ENCODE measurements around the gene KCNC1.

The KCNC1 gene

DNA sequence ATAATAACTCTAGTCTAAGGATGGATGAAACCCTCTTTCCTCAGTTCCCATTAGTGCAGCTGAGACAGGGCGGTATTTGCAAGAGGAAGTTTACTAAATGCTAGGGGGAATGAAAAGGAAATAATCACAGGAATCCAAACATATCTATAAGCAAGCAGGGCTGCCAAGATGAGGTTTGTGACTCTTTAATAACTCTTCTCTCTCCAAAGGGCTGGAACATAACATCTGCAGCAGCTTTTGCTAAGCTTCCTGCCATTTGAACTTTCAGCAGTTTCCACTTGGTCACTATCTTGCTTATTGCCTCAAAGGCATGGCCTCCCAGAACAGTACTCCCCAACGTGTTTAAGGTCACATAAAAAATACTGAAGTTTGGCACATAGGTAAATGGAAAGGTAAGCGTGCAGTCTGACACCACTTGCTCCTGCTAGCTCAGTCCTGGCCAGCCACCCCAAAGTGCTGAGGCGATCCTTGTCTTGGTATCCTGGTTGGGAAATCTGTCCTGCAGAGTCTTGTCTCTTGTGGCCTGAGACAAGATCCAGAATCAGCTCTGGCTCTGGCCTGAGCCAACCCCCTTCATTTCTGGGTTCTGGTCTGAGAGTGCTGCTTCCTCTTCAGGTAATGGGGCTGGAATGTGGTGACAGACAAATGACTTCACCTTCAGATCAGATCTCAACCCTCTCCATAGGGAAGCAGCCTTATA is 81.8 kb downstream of the KCNC1 start:
- no peak for DNase-seq (ENCODE audit: low read depth in 2 of 2)

DNA sequence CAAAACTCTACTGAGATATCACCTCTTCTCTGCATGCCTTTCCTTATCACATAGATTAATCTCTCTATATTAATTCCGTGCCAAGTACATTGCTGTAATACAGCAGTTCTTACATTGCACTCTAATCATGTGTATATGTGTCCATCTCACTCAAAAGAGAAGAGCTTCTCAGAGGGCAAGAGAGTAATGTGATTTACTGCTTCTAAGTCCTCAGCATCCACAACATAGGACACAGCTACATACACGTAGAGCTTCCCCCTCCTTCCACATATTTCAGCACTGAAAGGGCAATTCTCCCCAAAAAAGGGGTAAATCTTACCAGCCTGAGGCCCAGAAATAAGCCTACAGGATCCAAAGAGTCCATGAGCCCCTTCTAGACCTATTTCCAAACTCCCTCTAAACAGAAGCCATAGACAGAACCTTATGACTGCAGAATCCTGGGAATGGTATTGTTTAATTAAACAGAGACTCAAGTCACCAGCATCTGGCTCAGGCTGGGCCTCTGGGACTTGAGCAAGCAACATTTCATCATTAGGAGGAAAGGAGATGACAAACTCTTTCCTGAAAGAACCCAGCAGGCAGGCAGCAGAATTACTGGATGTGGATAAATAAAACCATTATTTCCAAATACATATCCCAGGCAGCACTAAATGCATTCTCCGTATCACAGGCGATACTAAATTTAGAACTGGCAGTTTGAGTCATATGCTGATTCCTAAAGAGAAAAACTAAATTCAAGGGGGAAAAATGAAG is 87.2 kb downstream of the KCNC1 start:
- DNase-seq (ENCODE audit: low read depth in 2 of 2), result no peak

DNA sequence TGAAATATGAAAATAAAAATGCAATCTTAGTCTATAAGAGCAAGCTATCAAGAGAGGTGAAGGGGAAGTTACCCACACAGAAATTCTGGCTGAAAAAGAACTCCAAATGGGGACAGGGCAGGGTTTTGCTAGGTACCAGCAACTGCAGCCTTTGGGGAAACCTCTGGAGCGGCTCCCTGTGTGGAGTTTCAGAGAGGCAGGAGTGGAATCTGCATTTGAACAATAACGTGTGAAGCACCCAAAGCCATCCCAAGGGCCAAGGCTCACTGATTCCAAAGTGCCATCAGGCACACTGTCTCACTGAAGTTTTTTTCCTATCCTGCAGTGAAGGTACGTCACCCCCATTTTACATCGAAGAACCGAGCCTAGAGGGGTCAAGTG is 87.8 kb downstream of the KCNC1 start:
- DNase-seq (ENCODE audit: low read depth in 2 of 2), result no peak

DNA sequence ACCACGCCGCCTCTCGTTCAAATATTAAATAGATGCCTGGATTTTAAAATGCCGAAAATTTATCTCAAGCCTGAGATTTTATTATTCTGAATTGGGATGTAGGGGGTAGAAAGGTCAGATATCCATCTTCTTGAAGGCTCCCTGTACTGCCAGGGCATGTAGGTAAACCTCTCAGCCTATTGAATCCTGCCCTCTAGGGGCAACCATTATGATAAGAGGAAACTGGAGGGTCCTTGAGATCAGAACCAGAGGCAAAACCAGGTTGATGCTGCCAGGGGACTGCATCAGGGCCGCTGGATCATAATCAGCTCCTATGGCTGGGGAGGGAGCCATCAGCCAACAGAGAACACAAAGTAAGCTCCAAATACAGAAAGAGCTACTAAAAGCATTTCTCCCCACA is 92.4 kb downstream of the KCNC1 start:
- no peak for DNase-seq (ENCODE audit: low read depth in 2 of 2)

DNA sequence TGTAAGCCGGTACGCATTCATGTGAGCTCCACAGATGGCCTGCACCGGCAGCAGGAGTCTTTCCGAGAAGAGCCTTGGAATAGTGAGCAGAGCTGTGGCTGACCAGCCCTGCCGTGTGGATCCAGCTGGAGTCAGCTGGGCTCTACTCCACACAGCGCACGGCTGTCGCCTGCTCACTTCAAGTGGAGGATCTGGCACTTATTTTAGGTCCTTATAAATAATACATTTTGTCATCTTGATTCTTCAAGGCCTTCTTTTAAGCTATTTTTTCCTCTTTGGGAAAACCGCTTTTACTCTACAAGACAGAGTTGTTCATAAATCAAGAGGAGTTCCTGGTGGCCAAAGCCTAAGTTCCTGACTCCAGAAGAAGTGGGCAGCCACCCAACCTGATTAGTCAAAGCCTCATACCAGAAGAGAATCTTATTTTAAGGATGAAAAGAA is 93.8 kb downstream of the KCNC1 start:
- no peak for DNase-seq (ENCODE audit: low read depth in 2 of 2)

DNA sequence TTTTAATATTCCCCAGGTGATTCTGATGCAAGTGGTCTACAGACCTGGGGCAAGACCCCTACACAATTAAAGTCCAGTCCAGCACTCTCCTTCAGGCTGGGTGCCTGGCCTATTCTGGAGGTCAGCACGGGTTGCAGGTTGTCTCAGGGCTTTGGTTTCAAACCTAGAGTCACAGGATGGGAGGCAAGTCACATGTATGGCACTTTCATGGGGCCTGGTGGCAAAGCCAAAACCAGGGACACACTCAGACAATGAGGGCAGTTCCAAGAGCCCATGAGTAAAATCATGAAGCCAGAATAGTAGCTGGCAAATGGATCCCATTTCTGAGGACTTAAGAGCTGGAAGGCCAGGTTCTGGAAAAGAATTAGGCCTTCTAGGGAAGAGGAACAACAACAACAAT is 96.6 kb downstream of the KCNC1 start:
- no peak for DNase-seq (ENCODE audit: low read depth in 2 of 2)

DNA sequence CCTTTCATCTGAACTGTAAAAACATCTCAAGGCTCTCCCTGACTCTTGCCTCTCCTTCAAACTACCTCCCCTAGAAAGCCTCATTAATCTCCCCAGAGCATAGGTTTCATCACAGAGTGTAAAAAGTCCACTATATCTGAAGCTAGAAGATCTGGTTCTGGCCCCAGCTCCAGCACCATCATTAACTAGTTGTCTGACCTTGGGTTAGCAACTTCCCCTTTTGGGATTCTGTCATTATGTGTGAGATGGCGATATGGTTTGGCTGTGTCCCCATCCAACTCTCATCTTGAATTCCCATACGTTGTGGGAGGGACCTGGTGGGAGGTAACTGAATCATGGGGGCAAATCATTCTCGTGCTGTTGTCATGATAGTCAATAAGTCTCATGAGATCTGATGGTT is 97.3 kb downstream of the KCNC1 start:
- DNase-seq (ENCODE audit: low read depth in 2 of 2), result no peak
